Stimulated activated CD4-positive, alpha-beta T cell treated with anti-CD3 and anti-CD28 coated beads, Interleukin-1b, Interleukin-23, amount 100 ng/mL, for 4 hours (primary cell): Measurements from ENCODE around the gene ANAPC7.
"Not testable (repeated sequence)": the region's sequence is repeated elsewhere in the genome, so short reads cannot be mapped to it uniquely, and the experiment has no call there.

Experiments used
- DNase-seq, 2 donors: peaks; one replicate each; pipeline ENCODE4 v3.0.0-alpha.2; 2020; ENCODE audit warnings: low read depth in 2 of 2

ANAPC7 gene

DNA sequence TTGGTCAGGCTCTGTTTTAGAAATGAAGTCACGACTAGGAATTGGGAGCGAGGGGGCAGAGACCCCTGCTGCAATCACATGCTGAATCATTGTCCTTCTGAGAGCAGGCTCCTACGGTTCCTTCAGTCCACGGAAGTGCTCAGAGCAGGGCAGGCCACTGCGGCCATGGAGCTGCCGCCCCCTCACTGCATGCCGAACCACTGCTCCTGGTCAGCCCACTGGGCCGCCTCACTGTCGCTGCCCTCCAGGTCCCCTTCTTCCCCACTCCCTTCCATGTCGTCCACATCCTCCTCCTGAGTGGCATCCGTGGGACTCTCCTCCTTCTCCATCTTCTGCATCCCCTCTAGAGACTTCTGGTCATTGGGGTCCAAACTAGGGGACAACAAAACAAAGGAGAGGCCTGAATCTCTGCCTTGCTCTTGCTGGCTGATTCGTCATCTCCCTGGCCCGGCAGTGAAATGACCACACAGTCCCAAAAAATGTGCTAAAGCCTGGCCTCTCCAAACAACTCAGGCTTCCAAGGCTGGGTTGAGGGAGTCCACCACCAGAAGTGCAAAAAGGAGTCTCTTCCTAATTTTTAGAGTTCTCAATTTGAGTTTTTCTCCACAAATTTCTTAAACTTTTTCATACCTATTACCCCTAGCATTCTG is 29.4 kb downstream of the ANAPC7 start:
- DNase-seq = no peak

DNA sequence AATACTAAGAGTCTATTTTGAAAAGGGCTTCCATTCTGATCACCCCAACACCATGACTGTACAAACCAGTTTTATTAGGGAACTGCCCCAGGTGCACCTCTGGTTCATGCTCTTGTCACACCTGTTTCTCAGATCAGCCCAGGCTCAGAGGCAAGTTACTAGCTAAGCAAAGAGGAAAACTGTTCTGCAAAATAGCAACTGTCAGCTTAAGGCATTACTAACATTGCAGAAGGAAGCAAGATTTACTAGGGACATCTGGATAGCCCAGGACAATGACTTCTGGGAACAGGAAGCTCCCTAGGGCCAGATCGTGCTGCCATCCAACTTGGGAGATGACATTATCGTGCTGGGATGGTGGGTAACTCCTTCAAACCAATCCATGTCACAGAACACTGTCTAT is 30.1 kb downstream of the ANAPC7 start:
- no peak for DNase-seq

DNA sequence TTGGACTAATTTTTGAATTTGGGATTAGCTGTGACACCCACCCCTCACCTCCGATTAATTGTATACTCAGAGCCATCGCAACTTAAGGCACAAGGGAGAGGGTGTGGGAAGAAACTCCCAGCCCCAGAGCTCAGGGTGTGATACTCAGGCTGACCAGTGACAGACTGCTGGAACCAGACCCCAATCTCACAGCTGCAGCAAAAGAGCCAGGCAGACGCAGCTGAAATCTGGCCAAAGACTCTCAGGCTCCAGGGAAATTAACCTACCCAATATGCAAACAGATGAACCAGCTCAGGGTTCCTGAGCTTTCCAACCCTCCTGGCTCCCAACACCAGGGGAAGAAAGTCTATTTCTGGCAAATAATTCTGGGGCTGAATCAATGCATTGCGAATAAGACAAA is 30.5 kb downstream of the ANAPC7 start:
- DNase-seq = no peak

DNA sequence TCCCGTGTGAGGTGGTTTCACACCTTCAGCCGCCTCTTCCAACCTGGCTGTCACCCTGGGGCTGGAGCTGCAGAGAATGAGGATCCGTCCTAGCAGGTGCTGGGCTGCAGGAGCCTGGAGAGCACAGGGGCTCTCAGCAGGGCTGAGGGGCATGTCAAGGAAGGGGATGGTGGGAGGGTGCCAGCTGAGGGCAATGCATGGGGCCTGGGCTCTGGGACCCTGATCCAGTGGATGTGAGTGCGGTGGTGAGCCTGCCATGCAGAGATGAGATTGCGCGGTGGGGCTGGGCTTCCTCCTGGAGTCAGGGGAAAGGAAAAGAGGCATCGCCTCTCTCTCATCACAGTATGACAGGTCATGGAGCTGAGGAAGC is 31.5 kb downstream of the ANAPC7 start:
- DNase-seq = no peak

DNA sequence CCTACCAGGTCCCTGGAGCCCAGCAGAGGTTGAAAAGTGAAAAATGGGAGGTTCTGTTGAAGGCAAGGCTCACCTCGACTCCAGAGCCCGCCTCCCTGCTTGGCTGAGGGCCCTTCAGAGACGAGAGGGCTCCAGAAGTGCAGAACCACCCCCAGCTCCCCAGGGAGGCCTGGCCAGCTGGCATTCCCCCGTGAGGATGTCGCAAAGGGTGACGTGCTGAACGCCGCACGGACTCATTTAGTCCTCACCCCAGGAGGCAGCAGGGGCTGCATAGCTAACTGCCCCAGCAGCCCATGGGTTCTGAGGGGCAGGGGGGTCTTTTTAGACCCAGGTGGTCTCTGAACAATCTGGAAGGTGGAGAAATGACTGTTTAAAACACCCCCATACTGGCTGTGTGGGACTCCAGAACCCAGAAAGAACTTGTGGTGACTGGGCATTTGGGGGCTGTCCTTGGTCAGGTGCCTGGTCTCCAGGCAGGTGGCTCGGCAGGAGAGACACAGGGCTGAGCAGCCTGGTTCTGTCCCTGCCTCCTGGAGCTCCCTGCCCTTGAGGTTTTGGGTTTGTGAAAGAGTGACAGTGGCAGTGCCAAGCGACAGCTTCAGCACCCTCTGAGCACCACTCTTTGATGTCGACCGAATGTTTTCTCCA is 32.0 kb downstream of the ANAPC7 start:
- DNase-seq = no peak

DNA sequence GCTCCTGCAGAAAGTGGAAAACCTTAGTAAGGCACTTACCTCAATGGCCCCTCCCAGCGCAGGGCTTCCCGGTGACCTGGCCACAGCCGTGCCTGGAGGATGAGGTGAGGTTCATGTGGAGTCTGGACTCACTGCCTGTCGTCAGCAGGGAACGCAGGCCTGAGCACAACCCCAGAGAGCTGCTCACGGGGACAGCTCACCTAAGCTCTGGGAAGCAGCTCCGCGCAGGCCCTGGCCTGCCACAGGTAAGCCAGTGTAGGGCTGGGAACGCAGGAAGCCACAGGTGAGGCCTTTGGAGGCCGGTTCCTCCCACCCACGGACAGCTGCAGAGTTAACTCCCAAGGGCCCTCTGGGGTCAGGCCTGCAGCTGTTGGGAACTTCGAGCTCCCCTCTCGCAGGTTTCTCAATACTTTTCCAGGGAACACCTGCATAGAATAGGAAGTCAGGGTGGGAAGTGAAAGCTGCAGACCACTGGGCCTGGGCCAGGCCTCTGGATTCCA is 32.7 kb downstream of the ANAPC7 start:
- no peak for DNase-seq

DNA sequence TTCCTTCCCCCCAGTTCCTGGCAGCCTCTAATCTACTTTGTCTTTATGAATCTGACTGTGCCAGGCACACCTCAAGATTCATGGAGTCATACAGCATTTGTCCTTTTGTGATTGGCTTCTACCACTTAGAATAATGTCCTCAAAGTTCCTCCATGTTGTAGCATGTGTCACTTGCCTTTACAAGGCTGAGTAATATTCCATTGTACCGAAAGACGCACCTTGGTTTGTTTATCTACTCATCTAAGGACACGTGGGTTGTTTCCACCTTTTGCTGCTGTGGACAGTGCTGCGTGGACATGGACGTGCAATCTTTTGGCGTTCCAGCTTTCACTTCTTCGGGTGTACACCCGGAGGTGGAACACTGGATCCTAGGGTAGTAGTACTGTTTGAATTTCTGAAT is 33.5 kb downstream of the ANAPC7 start:
- DNase-seq = no peak

DNA sequence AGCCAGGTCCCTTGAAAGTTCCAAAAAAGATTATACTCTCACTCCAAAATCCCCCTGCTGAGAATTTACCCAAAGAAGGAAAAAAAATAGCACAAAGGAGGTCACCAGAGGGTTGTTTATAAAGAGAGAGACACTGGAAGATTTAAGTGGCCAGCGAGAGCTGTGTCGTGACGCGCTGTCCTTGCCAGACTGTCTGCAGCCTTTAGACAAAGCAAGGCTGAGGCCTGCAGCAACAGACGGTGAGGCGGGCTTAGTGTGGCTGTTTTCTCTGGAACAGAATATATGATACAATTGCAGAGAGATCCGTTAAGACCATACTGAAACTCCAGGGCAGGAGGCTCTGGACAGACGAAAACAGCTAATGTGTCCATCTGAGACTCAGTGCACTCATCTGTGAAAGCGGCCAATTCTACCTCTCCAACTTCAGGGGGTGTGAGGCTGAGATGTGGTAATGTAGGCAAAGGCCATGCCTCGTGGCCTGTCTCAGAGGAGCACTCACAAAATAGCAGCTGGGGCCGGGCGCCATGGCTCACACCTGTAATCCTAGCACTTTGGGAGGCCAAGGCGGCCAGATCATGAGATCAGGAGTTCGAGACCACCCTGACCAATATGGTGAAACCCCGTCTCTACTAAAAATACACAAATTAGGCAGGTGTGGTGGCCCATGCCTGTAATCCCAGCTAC is 36.2 kb downstream of the ANAPC7 start:
- DNase-seq = no peak

DNA sequence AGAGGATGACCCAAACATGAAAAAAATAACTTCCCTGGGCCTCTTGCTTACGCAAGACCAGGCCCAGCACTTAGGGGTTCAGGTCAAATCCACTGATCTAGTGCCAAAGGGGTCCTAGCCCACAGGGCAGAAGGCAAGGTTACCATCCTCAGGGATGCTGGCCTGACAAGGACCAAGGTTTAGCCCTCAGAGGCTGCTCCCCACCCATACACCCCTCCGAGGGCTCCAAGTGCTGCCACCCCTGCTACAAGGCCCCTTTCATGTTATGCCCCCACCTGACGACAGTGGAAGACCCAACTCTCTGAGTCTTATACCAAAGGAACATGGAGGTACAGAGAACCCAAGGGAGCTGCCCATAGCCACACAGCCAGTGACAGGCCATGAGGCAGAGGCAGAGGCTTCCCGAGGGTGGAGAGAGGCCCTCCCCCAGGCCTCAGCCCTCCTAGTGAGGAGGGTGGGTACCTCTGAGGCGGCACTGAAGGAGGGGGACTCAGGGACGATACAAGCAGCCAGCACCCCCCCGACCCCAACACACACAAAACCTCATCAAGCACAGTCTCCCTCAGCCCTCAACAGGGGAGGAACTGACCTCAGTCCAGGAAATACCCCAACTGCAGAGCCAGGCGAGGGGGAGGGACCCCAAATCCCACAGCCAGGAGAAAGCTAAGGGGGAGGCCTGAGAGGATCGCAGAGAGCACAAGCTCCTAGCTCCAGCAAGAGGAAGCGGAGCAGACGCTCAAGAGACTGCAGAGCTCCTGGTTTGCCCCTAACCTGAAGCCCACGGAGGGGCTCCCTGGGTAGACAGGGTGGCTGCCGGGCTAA is 37.0 kb downstream of the ANAPC7 start:
- DNase-seq = no peak

DNA sequence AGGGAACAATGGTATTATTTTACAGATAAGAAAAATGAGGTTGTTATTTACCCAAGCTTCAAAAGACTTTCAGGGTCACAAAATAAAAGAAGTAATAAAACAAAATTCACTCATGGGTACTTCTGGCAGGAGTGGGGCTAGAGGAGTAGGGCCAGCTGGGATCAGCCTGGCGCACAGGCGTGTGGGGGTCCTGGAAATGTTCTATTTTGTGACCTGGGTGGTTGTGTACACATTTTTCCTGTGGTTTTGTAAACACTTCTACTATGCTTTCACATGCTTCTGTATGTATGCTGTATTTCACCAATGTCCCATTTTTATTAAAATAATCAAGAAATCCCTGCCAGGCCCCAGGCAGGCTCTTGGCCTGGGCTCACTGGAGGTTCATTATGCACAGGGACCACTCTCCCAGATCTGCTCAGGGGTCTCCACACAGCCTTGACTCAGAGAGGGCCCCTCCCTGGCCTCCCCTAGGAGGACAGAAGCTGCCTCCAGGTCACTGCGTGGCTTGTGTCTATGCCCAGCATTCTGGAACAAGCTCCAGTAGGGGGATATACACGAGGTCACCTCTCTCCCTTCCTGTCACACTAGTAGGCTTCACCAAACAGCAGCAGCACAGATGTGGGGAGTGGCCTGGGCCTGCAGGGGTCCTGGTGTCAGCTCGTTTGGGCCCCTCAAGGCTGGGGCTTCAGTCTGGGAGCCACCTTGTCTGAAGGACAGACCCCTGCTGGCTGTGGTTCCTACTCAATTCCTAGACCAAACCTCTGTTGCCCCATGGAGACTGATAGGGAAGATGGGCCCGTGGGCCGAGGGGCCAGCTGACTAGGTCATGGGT is 37.8 kb downstream of the ANAPC7 start:
- no peak for DNase-seq

DNA sequence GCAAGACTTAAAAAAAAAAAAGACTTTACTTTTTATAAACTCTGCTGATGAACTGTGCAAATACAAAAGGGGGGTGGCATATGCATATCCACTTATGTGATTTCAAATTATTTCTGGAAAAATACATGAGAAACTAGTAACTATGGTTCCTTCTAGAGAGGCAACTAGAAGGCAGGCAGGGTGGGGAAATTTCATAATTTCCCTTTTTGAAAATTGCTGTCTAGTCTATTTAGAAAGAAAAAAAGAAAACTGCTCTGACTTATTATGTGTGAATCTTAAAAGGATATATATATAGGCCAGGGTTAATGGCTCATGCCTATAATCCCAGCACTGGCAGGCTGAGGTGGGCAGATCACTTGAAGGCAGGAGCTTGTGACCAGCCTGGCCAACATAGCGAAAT is 42.3 kb downstream of the ANAPC7 start:
- DNase-seq = no peak

DNA sequence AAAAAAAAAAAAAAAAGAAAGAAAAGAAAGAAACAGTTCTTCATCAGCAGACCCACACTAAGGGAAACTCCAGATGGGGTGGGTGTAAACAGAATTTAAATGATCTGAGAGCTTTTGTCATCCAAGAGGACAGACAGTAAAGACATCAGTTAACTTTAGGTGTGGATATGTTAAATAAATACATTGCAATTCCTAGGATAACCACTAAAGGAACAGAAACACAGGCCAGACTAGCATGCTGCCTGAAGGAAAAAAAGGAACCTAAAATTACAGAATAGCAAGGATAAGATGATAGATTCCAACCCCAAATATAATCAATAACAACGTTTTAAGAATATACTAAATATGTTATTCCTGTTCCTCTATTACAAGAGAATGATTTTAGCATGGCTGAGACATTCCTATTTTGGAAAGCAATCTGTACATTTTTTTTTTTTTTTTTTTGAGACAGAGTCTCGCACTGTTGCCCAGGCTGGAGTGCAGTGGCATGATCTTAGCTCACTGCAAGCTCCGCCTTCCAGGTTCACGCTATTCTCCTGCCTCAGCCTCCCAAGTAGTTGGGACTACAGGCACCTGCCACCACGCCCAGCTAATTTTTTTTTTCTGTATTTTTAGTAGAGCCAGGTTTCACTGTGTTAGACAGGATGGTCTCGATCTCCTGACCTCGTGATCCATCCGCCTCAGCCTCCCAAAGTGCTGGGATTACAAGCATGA is 45.0 kb downstream of the ANAPC7 start:
- DNase-seq = not testable (repeated sequence)

DNA sequence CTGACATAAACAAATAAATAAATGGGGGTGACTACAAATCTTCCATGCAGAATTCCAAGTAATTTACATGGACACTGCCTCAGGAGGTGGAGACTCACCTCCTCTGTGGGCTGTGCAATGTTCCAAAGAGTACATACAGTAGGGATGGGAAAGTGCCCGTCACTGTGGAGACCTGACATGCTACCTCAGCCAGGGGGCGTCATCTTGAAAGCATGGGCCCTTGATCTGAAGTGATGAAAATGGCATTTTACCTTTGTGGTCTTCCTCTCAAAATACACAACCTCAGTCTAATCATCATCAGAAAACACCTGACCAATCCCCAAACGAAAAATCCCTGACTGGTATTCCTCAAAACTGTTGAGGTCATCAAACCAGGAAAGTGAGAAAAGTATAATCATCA is 48.4 kb downstream of the ANAPC7 start:
- no peak for DNase-seq

DNA sequence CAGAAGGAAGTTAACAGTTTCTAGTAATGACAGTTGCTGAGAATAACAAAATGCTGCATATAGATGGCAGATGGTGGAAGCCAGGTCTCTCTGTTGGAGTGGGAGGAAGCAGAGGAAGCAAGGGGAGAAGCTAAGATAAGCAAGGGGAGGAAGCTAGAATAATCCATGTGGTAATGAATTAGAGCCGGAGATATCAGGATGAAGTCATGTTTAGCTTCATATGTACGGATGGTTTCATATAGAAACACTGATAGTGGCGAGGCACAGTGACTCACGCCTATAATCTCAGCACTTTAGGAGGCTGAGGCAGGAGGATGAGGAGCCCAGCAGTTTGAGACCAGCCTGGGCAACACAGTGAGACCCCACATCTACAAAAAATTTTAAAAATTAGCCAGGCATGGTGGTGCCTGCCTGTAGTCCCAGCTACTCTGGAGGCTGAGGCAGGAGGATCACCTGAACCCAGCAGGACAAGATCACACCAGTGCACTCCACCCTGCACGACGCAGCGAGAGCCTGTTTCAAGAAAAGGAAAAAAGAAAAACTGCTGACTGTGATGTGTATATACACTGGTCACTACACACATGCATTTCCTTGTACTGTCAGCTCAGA is 49.2 kb downstream of the ANAPC7 start:
- no peak for DNase-seq

DNA sequence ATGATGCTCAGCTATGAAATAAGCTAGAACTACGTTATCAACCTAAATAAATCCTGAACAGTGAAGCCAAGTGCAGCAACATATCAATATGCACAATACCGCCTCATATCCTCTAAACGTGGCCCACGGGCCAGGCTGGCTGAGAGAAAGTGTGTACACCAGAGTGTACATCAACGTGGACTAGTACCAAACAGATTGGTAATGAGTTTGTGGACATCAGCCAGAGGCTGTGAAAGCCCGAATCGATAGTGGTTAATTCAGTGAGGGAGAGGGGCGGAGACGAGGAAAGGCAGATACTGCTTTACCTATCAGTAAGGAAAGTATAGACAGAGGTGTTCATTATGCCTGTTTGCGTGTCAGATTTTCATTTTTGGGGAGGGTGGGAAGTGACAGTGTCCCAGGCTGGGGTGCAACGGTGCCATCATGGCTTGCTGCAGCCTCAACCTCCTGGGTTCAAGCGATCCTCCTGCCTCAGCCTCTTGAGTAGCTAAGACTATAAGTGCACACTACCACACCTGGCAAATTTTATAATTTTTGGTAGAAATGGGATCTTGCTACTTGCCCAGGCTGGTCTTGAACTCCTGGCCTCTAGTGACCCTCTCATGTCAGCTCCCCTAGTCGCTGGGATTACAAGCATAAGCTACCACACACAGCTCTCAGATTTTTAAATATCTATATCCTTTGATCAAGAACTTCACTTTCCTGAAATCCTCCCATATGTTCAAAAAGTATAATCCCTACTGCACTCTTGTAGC is 50.1 kb downstream of the ANAPC7 start:
- no peak for DNase-seq

DNA sequence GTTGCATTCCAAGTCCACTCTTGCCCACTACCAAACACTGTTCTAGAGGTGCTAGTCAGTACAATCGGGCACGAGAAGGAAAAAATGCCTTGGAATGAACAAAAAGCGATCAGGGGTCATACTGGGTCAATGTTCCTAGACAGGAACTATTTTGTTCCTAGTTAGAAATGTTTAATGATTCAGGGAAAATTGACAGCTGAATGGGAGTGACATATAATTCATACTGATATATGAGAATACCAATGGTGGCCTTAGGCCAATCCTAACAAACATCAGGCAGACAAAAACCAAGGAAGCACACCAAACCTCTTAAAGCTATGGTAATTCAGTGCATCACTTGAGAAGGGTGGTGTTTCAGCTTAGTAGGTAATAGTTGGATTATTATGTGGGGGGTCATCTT is 51.1 kb downstream of the ANAPC7 start:
- DNase-seq = no peak

DNA sequence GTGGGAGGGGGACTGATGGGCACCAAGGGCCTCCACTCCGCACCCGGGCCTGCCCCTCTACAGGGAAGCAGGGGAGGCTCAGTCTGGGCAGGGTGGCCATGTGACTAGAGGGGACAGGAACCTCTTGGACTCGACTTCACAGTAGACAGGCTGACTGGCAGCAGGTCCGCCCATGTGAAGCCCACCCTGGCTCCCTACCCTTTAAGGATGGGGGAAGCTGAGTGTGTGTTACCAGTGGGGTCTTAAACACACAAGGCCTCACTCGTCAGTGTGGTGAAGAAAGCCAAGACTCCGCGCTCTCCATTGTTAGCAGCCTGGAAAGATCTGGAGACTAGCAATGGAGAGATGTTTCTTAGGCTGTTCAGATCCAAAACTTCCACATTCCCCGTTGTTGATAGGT is 52.4 kb downstream of the ANAPC7 start:
- DNase-seq = no peak

DNA sequence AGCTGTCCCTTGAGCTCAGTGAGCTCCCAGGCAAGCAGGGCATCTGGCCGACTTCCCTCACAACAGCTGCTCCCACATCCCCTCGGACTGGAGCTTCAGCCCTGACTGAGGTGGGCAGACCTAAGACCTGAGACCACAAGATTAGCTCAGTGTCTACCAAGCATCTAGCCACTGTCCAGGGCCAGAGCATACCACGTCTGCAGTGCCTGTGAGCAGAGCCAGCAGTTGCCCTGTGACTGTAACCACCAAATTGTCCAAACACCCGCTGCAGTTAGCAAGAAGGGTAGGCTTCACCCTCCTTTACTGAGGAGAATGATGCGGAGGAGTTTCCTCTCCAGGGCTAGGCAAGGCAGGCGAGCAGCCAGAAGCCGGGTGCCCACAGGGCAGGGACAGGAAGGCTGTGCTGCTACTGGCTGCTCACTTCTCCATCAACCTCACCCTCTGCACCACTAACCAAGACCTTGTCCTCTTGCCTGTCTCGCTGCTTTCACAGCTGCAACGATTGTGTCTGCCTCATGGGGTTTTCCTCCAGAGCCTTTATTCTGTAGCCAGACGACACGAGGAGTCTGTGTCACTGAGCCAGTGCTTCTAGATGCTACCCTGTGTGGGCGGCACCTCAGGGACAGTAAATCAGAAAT is 53.9 kb downstream of the ANAPC7 start:
- DNase-seq = peak; percentile 33 to 41

DNA sequence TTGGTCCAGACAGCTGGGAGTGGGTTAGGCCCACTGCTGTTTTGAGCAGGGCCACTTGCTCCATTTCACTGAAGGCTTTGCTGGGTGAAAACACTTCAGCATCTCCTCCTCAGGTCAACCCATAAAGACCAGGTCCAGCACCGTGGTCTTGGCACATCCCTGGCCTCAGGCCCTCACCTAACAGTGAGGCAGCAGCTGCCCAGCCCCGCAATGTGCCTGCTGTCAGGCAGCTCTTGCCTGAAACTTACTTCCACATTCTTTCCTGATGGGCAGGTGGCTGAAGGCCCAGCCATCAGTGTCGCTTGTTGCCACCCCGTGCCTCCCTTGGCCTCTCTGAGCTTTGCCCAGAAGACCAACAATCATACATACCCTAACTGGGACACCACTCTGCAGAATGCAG is 54.4 kb downstream of the ANAPC7 start:
- no peak for DNase-seq
